OCI-LY7 (cell line): ENCODE results near the gene FBF1. TPM values are rescaled to one million over a fixed set of nuclear protein-coding genes. Genes with fewer than 3 reads are reported as not detected.

Source experiments
- BruUV-seq: library from RNA; stranded (reverse); fragments of 400-500 nt; replicated peaks from 2 replicates; lab custom pipeline; 2021; lab: Mats Ljungman, UMichigan
- CTCF ChIA-PET: fragments of 300-600 bp; sonication (Branson Sonifier 250); formaldehyde crosslinking; loops from one replicate; lab custom pipeline; 2022; ENCODE audit warnings: antibody characterized with exemption; ENCODE audit not compliant: unreplicated experiment; lab: Charles Lee
- POLR2A ChIA-PET: fragments of 300-600 bp; sonication (Branson Sonifier 250); formaldehyde crosslinking; loops from one replicate; lab custom pipeline; 2022; ENCODE audit warnings: antibody characterized with exemption; lab: Charles Lee
- DNase-seq: peaks from one replicate; pipeline ENCODE4 v3.0.0-alpha.2; 2015; ENCODE audit warnings: low spot score
- H2AFZ ChIP-seq: fragments of 200-600 bp; sonication (generic), shearing (Covaris generic); 2 replicates; pipeline ENCODE4 v1.6.1; 2014; ENCODE audit warnings: mild to moderate bottlenecking, antibody characterized with exemption, low read length, moderate library complexity
- H3K27ac ChIP-seq: fragments of 200-600 bp; sonication (generic); 2 replicates; pipeline ENCODE4 v1.5.1; 2014; ENCODE audit warnings: mixed run types, low read depth, mild to moderate bottlenecking, moderate library complexity, low read length, inconsistent platforms; ENCODE audit not compliant: poor library complexity, severe bottlenecking
- H3K36me3 ChIP-seq: fragments of 200-600 bp; sonication (generic); 2 replicates; pipeline ENCODE4 v1.6.1; 2014; ENCODE audit warnings: mild to moderate bottlenecking, antibody characterized with exemption, low read length, moderate library complexity, mixed read lengths; ENCODE audit not compliant: insufficient read depth
- H3K4me1 ChIP-seq: fragments of 200-600 bp; sonication (generic); 2 replicates; pipeline ENCODE4 v1.5.1; 2014; ENCODE audit warnings: mild to moderate bottlenecking, low read length; ENCODE audit not compliant: insufficient read depth, poor library complexity, severe bottlenecking
- H3K4me2 ChIP-seq: fragments of 200-600 bp; sonication (generic); 2 replicates; pipeline ENCODE4 v1.6.1; 2014; ENCODE audit warnings: mild to moderate bottlenecking, low read length
- H3K4me3 ChIP-seq: fragments of 200-600 bp; sonication (generic); 2 replicates; pipeline ENCODE4 v1.5.1; 2014; ENCODE audit warnings: mild to moderate bottlenecking, low read depth, low read length; ENCODE audit not compliant: poor library complexity, severe bottlenecking
- H3K79me2 ChIP-seq: fragments of 200-600 bp; sonication (generic); 2 replicates; pipeline ENCODE4 v1.6.1; 2016; ENCODE audit warnings: low read depth, mild to moderate bottlenecking, low read length, moderate library complexity, mixed read lengths; ENCODE audit not compliant: insufficient read depth
- H3K9me2 ChIP-seq: fragments of 200-600 bp; sonication (generic); 2 replicates; pipeline ENCODE4 v1.6.1; 2016; ENCODE audit warnings: mild to moderate bottlenecking, low read length, mixed read lengths; ENCODE audit not compliant: insufficient read depth
- H3K9me3 ChIP-seq: fragments of 200-600 bp; sonication (generic); 2 replicates; pipeline ENCODE4 v1.6.1; 2014; ENCODE audit warnings: mild to moderate bottlenecking, mixed run types, low read length, mixed read lengths
- H4K20me1 ChIP-seq: fragments of 200-600 bp; sonication (generic); 2 replicates; pipeline ENCODE4 v1.6.1; 2014; ENCODE audit warnings: mild to moderate bottlenecking, antibody characterized with exemption, low read length, moderate library complexity, mixed read lengths; ENCODE audit not compliant: insufficient read depth
- EZH2phosphoT487 ChIP-seq: fragments of 200-600 bp; sonication (generic); IDR thresholded peaks from 2 replicates; pipeline ENCODE4 v1.6.1; 2018; ENCODE audit warnings: low read depth, borderline replicate concordance, mild to moderate bottlenecking, mixed run types, antibody characterized with exemption, low read length, moderate library complexity, mixed read lengths
- intact Hi-C: fragments of 100-400 bp; cut with micrococcal nuclease; formaldehyde crosslinking; loops from one replicate; pipeline ENCODE4 v1.10.0; 2022; ENCODE audit not compliant: unreplicated experiment
- total RNA-seq, 2 experiments: library from RNA; depleted of rRNA in 1 of 2; stranded (reverse); fragments of >200 nt in 1 of 2; shearing (Covaris generic) in 1 of 2; gene quantifications; 2 replicates each; pipeline ENCODE4 v1.2.3, GENCODE V29; 2014 to 2022
- TF ChIP-seq, protein P1 (sequence below): fragments of 200-600 bp; sonication (generic); conservative IDR thresholded peaks from 2 replicates; pipeline ENCODE4 v1.5.1; 2014; ENCODE audit warnings: mild to moderate bottlenecking, antibody characterized with exemption, low read length, moderate library complexity, mixed read lengths

The FBF1 gene
- total RNA-seq, 2 experiments from 2014 or later, result 34.6 to 47.9 TPM

DNA sequence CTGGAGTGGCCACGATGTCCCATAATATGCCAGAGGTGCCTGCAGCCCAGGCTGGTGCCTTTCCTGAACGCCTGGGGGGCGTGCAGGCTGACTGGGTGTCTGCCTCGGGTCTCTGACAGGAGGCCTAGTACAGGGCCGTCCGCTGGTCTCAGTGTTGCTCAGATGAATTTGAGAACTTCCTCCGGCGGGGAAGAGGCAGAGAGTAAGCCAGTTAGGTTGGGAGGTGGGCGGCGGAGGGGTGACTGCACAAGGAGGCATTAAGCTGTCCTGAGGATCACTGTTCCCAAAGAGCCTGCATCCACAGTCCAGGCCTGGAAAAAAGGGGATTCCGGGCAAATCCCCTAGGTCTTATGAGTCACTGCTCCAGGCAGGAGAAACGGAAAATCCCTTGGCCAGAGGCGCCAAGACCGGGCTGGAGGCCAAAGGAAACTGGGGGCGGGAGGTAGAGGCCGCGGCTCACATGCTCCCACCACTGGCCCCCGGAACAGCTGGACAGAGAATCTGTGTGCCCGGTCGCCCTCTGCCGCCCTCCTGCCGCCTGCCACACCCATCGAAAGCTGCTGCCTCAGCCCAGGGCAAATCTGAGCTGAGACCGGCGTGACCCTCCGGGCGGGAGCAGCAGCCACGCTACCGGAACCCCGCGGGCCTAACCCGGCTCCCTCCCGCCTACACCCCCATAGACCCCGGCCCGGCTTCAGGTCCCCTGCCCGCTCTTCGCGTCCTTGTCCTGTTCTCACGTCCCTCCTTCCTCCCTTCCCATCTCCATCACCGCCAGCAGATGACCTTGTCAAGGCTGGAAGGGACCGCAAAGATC, 63.7 kb downstream of the FBF1 start:
- POLR2A ChIA-PET, result interaction anchor here (0.6 to 3.5 kb wide), 5 partner anchors 12 to 232 kb away, joined by 3 to 28 read pairs (median 5); partner anchors contain the start of gene WBP2
- peaks cover 41% of the 10 kb centered on the region for H3K4me1 ChIP-seq

DNA sequence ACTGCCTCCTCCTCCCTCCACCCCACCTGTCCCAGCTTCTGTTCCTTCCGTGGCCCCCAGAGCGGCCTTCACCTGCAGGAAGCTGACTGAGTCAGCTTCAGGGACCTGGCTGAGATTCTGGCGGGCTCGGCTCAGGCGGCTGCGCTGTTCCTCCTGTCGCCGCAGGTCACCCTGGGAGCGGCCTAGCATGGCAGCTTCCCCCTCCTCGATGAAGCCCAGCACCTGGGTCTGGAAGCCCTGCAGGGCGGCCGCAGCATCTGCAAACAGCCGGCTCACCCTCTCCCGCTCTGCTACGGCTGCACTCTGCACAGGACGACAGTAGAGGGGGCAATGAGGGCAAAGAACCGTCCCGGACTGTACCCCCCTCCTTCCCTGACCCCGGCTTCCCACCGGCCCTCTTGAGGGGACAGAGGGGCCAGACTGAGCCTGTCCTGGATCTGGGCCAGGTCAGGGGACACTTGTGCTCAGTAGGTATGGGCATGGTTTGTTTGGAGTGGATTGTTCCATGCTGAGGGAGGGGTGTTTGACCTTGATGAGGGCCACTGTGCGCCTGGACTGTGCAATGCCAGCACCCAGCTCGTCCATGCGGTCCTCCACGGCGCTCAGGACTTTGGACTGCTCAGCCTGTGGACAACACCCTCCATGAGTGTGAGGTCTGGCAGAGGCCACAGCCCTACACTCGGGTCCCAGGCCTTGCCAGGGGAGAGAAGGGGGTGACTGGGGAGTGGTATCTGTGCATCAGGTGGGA, 64.5 kb downstream of the FBF1 start:
- BruUV-seq, result TSS peak; percentile 52
- intact Hi-C loops, result loop anchor here (1.0 kb wide), 3 partner anchors 20 to 103 kb away; partner anchors contain the start of genes ACOX1, TEN1, TRIM65 and WBP2
- no peaks in the 10 kb centered on the region for H3K9me3 ChIP-seq
- H3K9me2 ChIP-seq, result no peaks in the 10 kb centered on the region
- peaks cover 41% of the 10 kb centered on the region for H3K4me1 ChIP-seq
- 0 out of 2 replicates have a peak, but pooled peaks cover 7% of the 10 kb centered on the region for H3K36me3 ChIP-seq
- peak overlapping the region; percentile 82 for H3K27ac ChIP-seq
- peak overlapping the region; percentile 71 for H3K4me3 ChIP-seq
- ChIA-PET POLR2A (interaction anchor here (0.6 to 3.5 kb wide), 13 partner anchors 9 to 891 kb away, joined by 3 to 28 read pairs (median 5); partner anchors contain the start of gene WBP2), CTCF (interaction anchor here (0.8 to 1.3 kb wide), 7 partner anchors 12 to 624 kb away, joined by 3 to 5 read pairs (median 4); no protein-coding TSS in a partner anchor)
- DNase-seq, result peak; percentile 96
- H3K79me2 ChIP-seq, result no peaks in the 10 kb centered on the region
- peak overlapping the region; percentile 91 for H3K4me2 ChIP-seq
- TF ChIP-seq EZH2phosphoT487, result no peak
- TF ChIP-seq, protein P1, sequence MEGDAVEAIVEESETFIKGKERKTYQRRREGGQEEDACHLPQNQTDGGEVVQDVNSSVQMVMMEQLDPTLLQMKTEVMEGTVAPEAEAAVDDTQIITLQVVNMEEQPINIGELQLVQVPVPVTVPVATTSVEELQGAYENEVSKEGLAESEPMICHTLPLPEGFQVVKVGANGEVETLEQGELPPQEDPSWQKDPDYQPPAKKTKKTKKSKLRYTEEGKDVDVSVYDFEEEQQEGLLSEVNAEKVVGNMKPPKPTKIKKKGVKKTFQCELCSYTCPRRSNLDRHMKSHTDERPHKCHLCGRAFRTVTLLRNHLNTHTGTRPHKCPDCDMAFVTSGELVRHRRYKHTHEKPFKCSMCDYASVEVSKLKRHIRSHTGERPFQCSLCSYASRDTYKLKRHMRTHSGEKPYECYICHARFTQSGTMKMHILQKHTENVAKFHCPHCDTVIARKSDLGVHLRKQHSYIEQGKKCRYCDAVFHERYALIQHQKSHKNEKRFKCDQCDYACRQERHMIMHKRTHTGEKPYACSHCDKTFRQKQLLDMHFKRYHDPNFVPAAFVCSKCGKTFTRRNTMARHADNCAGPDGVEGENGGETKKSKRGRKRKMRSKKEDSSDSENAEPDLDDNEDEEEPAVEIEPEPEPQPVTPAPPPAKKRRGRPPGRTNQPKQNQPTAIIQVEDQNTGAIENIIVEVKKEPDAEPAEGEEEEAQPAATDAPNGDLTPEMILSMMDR, result peak; percentile 77
- no peaks in the 10 kb centered on the region for H4K20me1 ChIP-seq
- H2AFZ ChIP-seq, result peak overlapping the region; percentile 70

More for the DNA sequence above, 63.7 kb downstream of the FBF1 start:
- Histone ChIP-seq H3K27ac (peak overlapping the region; percentile 82), H2AFZ (peak overlapping the region; percentile 70), H3K4me3 (peak overlapping the region; percentile 71), H4K20me1 (no peaks in the 10 kb centered on the region), H3K9me2 (no peaks in the 10 kb centered on the region), H3K79me2 (no peaks in the 10 kb centered on the region), H3K36me3 (0 out of 2 replicates have a peak, but pooled peaks cover 7% of the 10 kb centered on the region), H3K4me2 (peak overlapping the region; percentile 91), H3K9me3 (no peaks in the 10 kb centered on the region)
- intact Hi-C loops, result loop anchor here (1.0 kb wide), 3 partner anchors 19 to 102 kb away; partner anchors contain the start of genes ACOX1, TEN1, TRIM65 and WBP2
- DNase-seq, result peak; percentile 63
- CTCF ChIA-PET, result interaction anchor here (0.7 to 1.0 kb wide), 2 partner anchors 19 to 21 kb away, joined by 4 to 5 read pairs; partner anchors contain the start of genes TRIM65 and WBP2
- BruUV-seq, result no TSS peak
- TF ChIP-seq, protein P1, result no peak
- no peak for TF ChIP-seq EZH2phosphoT487
